NCI-H187 treated with DMSO at 0.1 percent for 48 hours (cell line): Measurements from ENCODE around the gene LYZL1.
"Not testable (repeated sequence)": the region's sequence is repeated elsewhere in the genome, so short reads cannot be mapped to it uniquely, and the experiment has no call there.

ENCODE experiments used
- DNase-seq: peaks from one replicate; lab custom pipeline; 2025; lab: John Stamatoyannopoulos, UW

Gene LYZL1

GRCh38 chr10:29332061-29332760 is 43.3 kb downstream of the LYZL1 start:
- DNase-seq: no peak

GRCh38 chr10:29332761-29333148 is 43.9 kb downstream of the LYZL1 start:
- no peak for DNase-seq

- DNase-seq: not testable (repeated sequence)
Measured at GRCh38 chr10:29337526-29337925, 48.7 kb downstream of the LYZL1 start.

- DNase-seq: no peak
Measured at GRCh38 chr10:29343607-29344038, 54.8 kb downstream of the LYZL1 start.

- DNase-seq: no peak
Measured at GRCh38 chr10:29344073-29344820, 55.4 kb downstream of the LYZL1 start.

- DNase-seq: no peak
Measured at GRCh38 chr10:29345144-29345909, 56.5 kb downstream of the LYZL1 start.

- no peak for DNase-seq
Measured at GRCh38 chr10:29345910-29346209, 57.0 kb downstream of the LYZL1 start.

- DNase-seq: no peak
Measured at GRCh38 chr10:29346296-29347001, 57.6 kb downstream of the LYZL1 start.

GRCh38 chr10:29348836-29349235 is 60.0 kb downstream of the LYZL1 start:
- no peak for DNase-seq

GRCh38 chr10:29353305-29353704 is 64.4 kb downstream of the LYZL1 start:
- DNase-seq: no peak

GRCh38 chr10:29353887-29354561 is 65.2 kb downstream of the LYZL1 start:
- DNase-seq: no peak

- no peak for DNase-seq
Measured at GRCh38 chr10:29355411-29355991, 66.6 kb downstream of the LYZL1 start.

- DNase-seq: no peak
Measured at GRCh38 chr10:29356931-29357330, 68.1 kb downstream of the LYZL1 start.

- no peak for DNase-seq
Measured at GRCh38 chr10:29358010-29358616, 69.2 kb downstream of the LYZL1 start.

- not testable (repeated sequence) for DNase-seq
Measured at GRCh38 chr10:29360215-29360853, 71.5 kb downstream of the LYZL1 start.
